HepG2 (cell line): ENCODE data around the gene FTCD. TPM values are rescaled to one million over a fixed set of nuclear protein-coding genes. Genes with fewer than 3 reads are reported as not detected.

Experiments used
- ATAC-seq: fragments of 200-7000 bp; cut with Tn5 transposase; 3 replicates; pipeline ENCODE4 v1.9.1; 2020; ENCODE audit warnings: mild to moderate bottlenecking, moderate library complexity
- BruUV-seq: library from RNA; stranded (reverse); fragments of 400-500 nt; replicated peaks from 2 replicates; lab custom pipeline; 2021; lab: Mats Ljungman, UMichigan
- CTCF ChIA-PET: fragments of 300-600 bp; formaldehyde crosslinking; extraction: SDS; loops from one replicate; lab custom pipeline; 2021; ENCODE audit warnings: low total read pairs, inconsistent platforms, low intra/inter-chr PET ratio; lab: Yijun Ruan, JAX
- POLR2A ChIA-PET: fragments of 350-600 bp; sonication (Branson Sonifier 250); formaldehyde crosslinking; loops from one replicate; lab custom pipeline; 2020; ENCODE audit warnings: antibody characterized with exemption, inconsistent platforms; lab: Yijun Ruan, JAX
- DNase-seq: peaks from one replicate; pipeline ENCODE4 v3.0.0-alpha.2; 2015; ENCODE audit warnings: low spot score
- FAIRE-seq: peaks from 3 replicates; lab custom pipeline; 2011; peaks lifted over from hg19 to GRCh38; lab: Jason Lieb, UNC
- H2AFZ ChIP-seq: one replicate; pipeline ENCODE4 v1.6.1; 2011; ENCODE audit warnings: low read length, inconsistent platforms
- H3K27ac ChIP-seq: fragments of 300-600 bp; 3 replicates; pipeline ENCODE4 v1.8.0; 2011; ENCODE audit warnings: mixed run types, mild to moderate bottlenecking, mixed read lengths, low read length, inconsistent platforms; ENCODE audit not compliant: insufficient read depth; ENCODE audit errors: extremely low read length
- H3K27me3 ChIP-seq, 2 experiments: fragments of 200-600 bp in 1 of 2; 2 replicates in 1 of 2; 3 replicates in 1 of 2; pipeline versions ENCODE4 v1.6.0 to v1.8.0; 2011; ENCODE audit warnings: low read length in 2 of 2, mild to moderate bottlenecking in 2 of 2, moderate library complexity in 2 of 2, inconsistent platforms in 1 of 2; ENCODE audit not compliant: insufficient read depth in 2 of 2, control insufficient read depth in 1 of 2
- H3K36me3 ChIP-seq, 2 experiments: fragments of 200-600 bp in 1 of 2; replicated peaks in 1 of 2; 2 replicates in 1 of 2; 3 replicates in 1 of 2; pipeline versions ENCODE4 v1.5.1 to v1.8.0; 2011; ENCODE audit warnings: low read length in 2 of 2, inconsistent platforms in 1 of 2; ENCODE audit not compliant: insufficient read depth in 2 of 2, control insufficient read depth in 1 of 2
- H3K4me1 ChIP-seq: 2 replicates; pipeline ENCODE4 v1.5.1; 2012; ENCODE audit warnings: low read length, inconsistent platforms; ENCODE audit not compliant: insufficient read depth
- H3K4me2 ChIP-seq: 2 replicates; pipeline ENCODE4 v1.6.0; 2011; ENCODE audit warnings: low read depth, low read length, inconsistent platforms
- H3K4me3 ChIP-seq, 3 experiments: fragments of 200-600 bp in 1 of 3; sonication (generic), shearing (Covaris generic) in 1 of 3; replicated peaks in 1 of 3; 2 replicates each; pipeline ENCODE4 v1.5.1; 2011 to 2016; ENCODE audit warnings: low read length in 3 of 3, inconsistent platforms in 2 of 3, low read depth in 2 of 3, mild to moderate bottlenecking in 2 of 3, control low read depth in 1 of 3, mixed read lengths in 1 of 3; ENCODE audit not compliant: insufficient read depth in 1 of 3
- H3K79me2 ChIP-seq: one replicate; pipeline ENCODE4 v1.6.1; 2011; ENCODE audit warnings: low read length, inconsistent platforms; ENCODE audit not compliant: insufficient read depth
- H3K9ac ChIP-seq: 2 replicates; pipeline ENCODE4 v1.6.0; 2011; ENCODE audit warnings: mild to moderate bottlenecking, low read depth, low read length, inconsistent platforms; ENCODE audit not compliant: insufficient read depth
- H3K9me3 ChIP-seq: 2 replicates; pipeline ENCODE4 v1.5.1; 2012; ENCODE audit warnings: mild to moderate bottlenecking, low read length
- H4K20me1 ChIP-seq: 2 replicates; pipeline ENCODE4 v1.6.0; 2011; ENCODE audit warnings: inconsistent platforms, mild to moderate bottlenecking, low read length, moderate library complexity; ENCODE audit not compliant: insufficient read depth
- ATF6 ChIP-seq: sonication (generic); formaldehyde crosslinking; conservative IDR thresholded peaks from 2 replicates; pipeline ENCODE4 v1.4.0; 2020; ENCODE audit warnings: missing genetic modification reagents
- CBX2 ChIP-seq, 2 experiments: fragments of 200-600 bp in 1 of 2; sonication (generic); formaldehyde crosslinking in 1 of 2; IDR thresholded peaks; 2 replicates each; pipeline versions ENCODE4 v1.7.0 to v1.8.1; 2018 to 2022; ENCODE audit warnings: low read depth in 2 of 2, low read length in 1 of 2, mild to moderate bottlenecking in 1 of 2, missing genetic modification reagents in 1 of 2
- EP300 ChIP-seq, 3 experiments: sonication (generic) in 1 of 3; formaldehyde crosslinking in 1 of 3; IDR thresholded peaks; 2 replicates each; pipeline versions ENCODE4 v1.5.1 to v1.6.1; 2011 to 2020; ENCODE audit warnings: low read depth in 2 of 3, low read length in 2 of 3, borderline replicate concordance in 1 of 3, improper control_type of control experiment in 1 of 3, mild to moderate bottlenecking in 1 of 3, missing genetic modification reagents in 1 of 3, moderate library complexity in 1 of 3
- GMEB2 ChIP-seq: IDR thresholded peaks from 2 replicates; pipeline ENCODE4 v1.6.1; 2016; ENCODE audit warnings: missing biosample characterization, missing genetic modification reagents, low read depth
- IRF9 ChIP-seq: sonication (generic); formaldehyde crosslinking; IDR thresholded peaks from 2 replicates; pipeline ENCODE4 v1.8.0; 2022; ENCODE audit warnings: missing genetic modification reagents, mild to moderate bottlenecking, borderline replicate concordance
- KDM5A ChIP-seq: fragments of 200-600 bp; sonication (generic); IDR thresholded peaks from 2 replicates; pipeline ENCODE4 v1.7.0; 2018; ENCODE audit warnings: antibody characterized with exemption, mild to moderate bottlenecking, low read length, borderline replicate concordance
- NFE2L2 ChIP-seq: fragments of 150-350 bp; IDR thresholded peaks from 2 replicates; pipeline ENCODE4 v1.6.1; 2014; ENCODE audit warnings: low read length
- ONECUT2 ChIP-seq: sonication (generic); formaldehyde crosslinking; IDR thresholded peaks from 2 replicates; pipeline ENCODE4 v1.4.0; 2020; ENCODE audit warnings: missing genetic modification reagents
- PAWR ChIP-seq: sonication (generic); formaldehyde crosslinking; IDR thresholded peaks from 2 replicates; pipeline ENCODE4 v1.4.0; 2020; ENCODE audit warnings: missing genetic modification reagents, mild to moderate bottlenecking, borderline replicate concordance
- SMAD3 ChIP-seq: sonication (generic); formaldehyde crosslinking; IDR thresholded peaks from 2 replicates; pipeline ENCODE4 v1.4.0; 2020; ENCODE audit warnings: missing genetic modification reagents
- SNRNP70 ChIP-seq: fragments of 200-400 bp; formaldehyde crosslinking; IDR thresholded peaks from 2 replicates; pipeline ENCODE4 v1.6.1; 2017; ENCODE audit warnings: mild to moderate bottlenecking, low read depth, low read length, moderate library complexity
- SP1 ChIP-seq, 2 experiments: fragments of 450-650 bp in 1 of 2; sonication (generic) in 1 of 2; formaldehyde crosslinking in 1 of 2; IDR thresholded peaks; 2 replicates each; pipeline versions ENCODE4 v1.4.0 to v1.6.1; 2016 to 2020; ENCODE audit warnings: missing genetic modification reagents in 1 of 2
- SRSF9 ChIP-seq: fragments of 200-400 bp; formaldehyde crosslinking; IDR thresholded peaks from 2 replicates; pipeline ENCODE4 v1.6.1; 2018; ENCODE audit warnings: borderline replicate concordance, mild to moderate bottlenecking, low read depth, low read length; ENCODE audit not compliant: insufficient read depth, poor library complexity, severe bottlenecking
- WGBS: methylation state at CpG from one replicate; pipeline ENCODE4 v1.1.6; 2017; ENCODE audit warnings: low lambda C conversion rate; 5-methylcytosine and 5-hydroxymethylcytosine counted together
- in situ Hi-C: cut with HindIII; loops from 2 replicates; pipeline ENCODE4 v1.10.0; 2017; ENCODE audit warnings: low pct_unique_long_range_greater_than_20kb; ENCODE audit not compliant: extremely low pct_ligation_motif_present
- intact Hi-C: fragments of 100-400 bp; cut with micrococcal nuclease; formaldehyde crosslinking; loops from one replicate; pipeline ENCODE4 v1.10.0; 2022; ENCODE audit not compliant: unreplicated experiment
- polyA plus RNA-seq, 8 experiments: library from polyadenylated mRNA; depleted of rRNA in 3 of 8; stranded (reverse) in 7 of 8; unstranded in 1 of 8; fragments of >200 nt; fragmentation: Illumina TruSeq in 4 of 8; extraction: Trizol in 4 of 8; gene quantifications; 2 replicates each; pipeline versions ENCODE4 v1.2.1 to v1.2.3, GENCODE V29; 2011 to 2016; ENCODE audit warnings: low read depth in 4 of 8, missing spikeins in 1 of 8, mixed read lengths in 1 of 8; ENCODE audit not compliant: insufficient read depth in 1 of 8
- total RNA-seq, 5 experiments: library from RNA; depleted of rRNA; stranded (reverse); fragments of >200 nt; fragmentation: Illumina TruSeq; extraction: Trizol; gene quantifications; 2 replicates each; pipeline ENCODE4 v1.2.3, GENCODE V29; 2016; ENCODE audit warnings: low read depth in 1 of 5

The FTCD gene
- total and polyA plus RNA-seq, 2 of the 13 experiments (the other 11 are each of a cell fraction or from before 2014, with no cell fraction given) = 75.7 to 105 TPM

- TF ChIP-seq ATF6 (CRISPR knock-in tag) (no peak), SP1 (IDR thresholded peaks at IDR 0.05) (no peak), SP1 (CRISPR knock-in tag; IDR thresholded peaks at IDR 0.05) (no peak), SRSF9 (no peak), SMAD3 (CRISPR knock-in tag) (no peak), NFE2L2 (no peak), PAWR (CRISPR knock-in tag) (no peak)
- TF ChIP-seq, all 625 proteins: peak for 0
Measured at GRCh38 chr21:46092811-46093667, 62.3 kb downstream of the FTCD start (continued).

- Histone ChIP-seq H2AFZ (no peak overlapping the region), H3K4me1 (no peaks in the 10 kb centered on the region), H3K9me3 (no peaks in the 10 kb centered on the region), H3K79me2 (no peaks in the 10 kb centered on the region), H3K4me2 (no peak overlapping the region), H3K36me3 (no peaks in the 10 kb centered on the region), H3K9ac (no peak overlapping the region), H3K27ac (no peak overlapping the region), H4K20me1 (no peaks in the 10 kb centered on the region), H3K4me3 (no peak overlapping the region), H3K27me3 (peaks cover 11 to 43% of the 10 kb centered on the region in 2 experiments)
- no TSS peak for BruUV-seq
- WGBS = 51% methylated on average over 15 of the region's 23 CpGs
- DNase-seq (no peak), ATAC-seq (no peak), FAIRE-seq (no peak)
- intact Hi-C loops = no loop called here
- ChIA-PET POLR2A (no interaction called here), CTCF (no interaction called here)
- in situ Hi-C loops = no loop called here
- TF ChIP-seq GMEB2 (CRISPR knock-in tag) (no peak), KDM5A (no peak), CBX2 (IDR thresholded peaks at IDR 0.05; ENCODE audit: low read depth, low read length) (no peak), CBX2 (CRISPR knock-in tag; IDR thresholded peaks at IDR 0.05; ENCODE audit: low read depth) (no peak), IRF9 (CRISPR knock-in tag) (no peak), SNRNP70 (no peak), ONECUT2 (no peak), EP300 (IDR thresholded peaks at IDR 0.05; ENCODE audit: low read depth in 2 of 2, low read length in 2 of 2) (no peak), EP300 (CRISPR knock-in tag; IDR thresholded peaks at IDR 0.05; ENCODE audit: borderline replicate concordance) (no peak)
Measured at GRCh38 chr21:46092026-46092764, 63.2 kb downstream of the FTCD start.
